Measurements from ENCODE around the gene NAGPA.

The NAGPA gene

GRCh38 chr16:5030251-5030870 lies 3.4 kb downstream of the NAGPA start:
- no peak for DNase-seq

- DNase-seq = peak in 38 of 56 donors; percentile 13 to 89 (median 60)
These were observed 4.7 kb downstream of the NAGPA start for GRCh38 chr16:5028950-5029475.

GRCh38 chr16:5027575-5028235 lies 6.0 kb downstream of the NAGPA start:
- no peak for DNase-seq

GRCh38 chr16:5027086-5027485 lies 6.6 kb downstream of the NAGPA start:
- no peak for DNase-seq

GRCh38 chr16:5026664-5027063 lies 7.1 kb downstream of the NAGPA start:
- no peak for DNase-seq

- DNase-seq = peak in 50 of 56 donors; percentile 8 to 82 (median 54)
These were observed 8.5 kb downstream of the NAGPA start for GRCh38 chr16:5025171-5025632.

- no peak for DNase-seq
These were observed 9.1 kb downstream of the NAGPA start for GRCh38 chr16:5024632-5025031.

- DNase-seq = peak in 1 of 56 donors; percentile 8
These were observed 11.2 kb downstream of the NAGPA start for GRCh38 chr16:5022521-5022920.

- DNase-seq = peak in 46 of 56 donors; percentile 12 to 90 (median 62)
These were observed 13.2 kb downstream of the NAGPA start for GRCh38 chr16:5020551-5020950.

GRCh38 chr16:5019775-5020174 lies 14.0 kb downstream of the NAGPA start:
- no peak for DNase-seq

GRCh38 chr16:5018793-5019192 lies 14.9 kb downstream of the NAGPA start:
- peak in 11 of 56 donors; percentile 5 to 43 (median 19) for DNase-seq

GRCh38 chr16:5017678-5017969 lies 16.1 kb downstream of the NAGPA start:
- no peak for DNase-seq

GRCh38 chr16:5016967-5017677 lies 16.6 kb downstream of the NAGPA start:
- DNase-seq = peak in 13 of 56 donors; percentile 8 to 56 (median 19)

GRCh38 chr16:5015887-5016286 lies 17.8 kb downstream of the NAGPA start:
- no peak for DNase-seq

- DNase-seq = peak in 1 of 56 donors; percentile 30
These were observed 18.4 kb downstream of the NAGPA start for GRCh38 chr16:5015351-5015750.

GRCh38 chr16:5012887-5013286 lies 20.8 kb downstream of the NAGPA start:
- no peak for DNase-seq

- peak in 16 of 56 donors; percentile 7 to 70 (median 48) for DNase-seq
These were observed 22.1 kb downstream of the NAGPA start for GRCh38 chr16:5011637-5012036.

GRCh38 chr16:5010576-5011329 lies 23.0 kb downstream of the NAGPA start:
- no peak for DNase-seq

- no peak for DNase-seq
These were observed 25.4 kb downstream of the NAGPA start for GRCh38 chr16:5008311-5008731.

GRCh38 chr16:5007256-5007655 lies 26.5 kb downstream of the NAGPA start:
- no peak for DNase-seq

Data from nucleus accumbens (tissue), 56 donors.